ACC112 (cell line): ENCODE results near the gene FAIM2.

Experiments used
- H2AFZ ChIP-seq: fragments of 200-600 bp; sonication (generic); one replicate; pipeline ENCODE4 v1.6.0; 2017; ENCODE audit warnings: antibody characterized with exemption, low read length; ENCODE audit not compliant: unreplicated experiment
- H3K27ac ChIP-seq: fragments of 200-600 bp; sonication (generic); 2 replicates; pipeline ENCODE4 v1.5.1; 2014; ENCODE audit warnings: low read depth, mild to moderate bottlenecking, antibody characterized with exemption, low read length, moderate library complexity
- H3K27me3 ChIP-seq: fragments of 200-600 bp; sonication (generic); 2 replicates; pipeline ENCODE4 v1.6.1; 2014; ENCODE audit warnings: mild to moderate bottlenecking, antibody characterized with exemption, low read length, moderate library complexity, mixed read lengths; ENCODE audit not compliant: insufficient read depth
- H3K36me3 ChIP-seq: fragments of 200-600 bp; sonication (generic); 2 replicates; pipeline ENCODE4 v1.6.1; 2016; ENCODE audit warnings: mild to moderate bottlenecking, antibody characterized with exemption, low read length, moderate library complexity, mixed read lengths; ENCODE audit not compliant: insufficient read depth
- H3K4me1 ChIP-seq: fragments of 200-600 bp; sonication (generic); one replicate; pipeline ENCODE4 v1.6.1; 2016; ENCODE audit warnings: low read length, mixed read lengths; ENCODE audit not compliant: insufficient read depth, unreplicated experiment, control insufficient read depth
- H3K4me3 ChIP-seq: fragments of 200-600 bp; sonication (generic); 2 replicates; pipeline ENCODE4 v1.5.1; 2014; ENCODE audit warnings: mild to moderate bottlenecking, low read depth, low read length
- H3K79me2 ChIP-seq: fragments of 200-600 bp; sonication (generic); one replicate; pipeline ENCODE4 v1.6.0; 2016; ENCODE audit warnings: low read length; ENCODE audit not compliant: control insufficient read depth, unreplicated experiment, insufficient read depth

Gene FAIM2

DNA sequence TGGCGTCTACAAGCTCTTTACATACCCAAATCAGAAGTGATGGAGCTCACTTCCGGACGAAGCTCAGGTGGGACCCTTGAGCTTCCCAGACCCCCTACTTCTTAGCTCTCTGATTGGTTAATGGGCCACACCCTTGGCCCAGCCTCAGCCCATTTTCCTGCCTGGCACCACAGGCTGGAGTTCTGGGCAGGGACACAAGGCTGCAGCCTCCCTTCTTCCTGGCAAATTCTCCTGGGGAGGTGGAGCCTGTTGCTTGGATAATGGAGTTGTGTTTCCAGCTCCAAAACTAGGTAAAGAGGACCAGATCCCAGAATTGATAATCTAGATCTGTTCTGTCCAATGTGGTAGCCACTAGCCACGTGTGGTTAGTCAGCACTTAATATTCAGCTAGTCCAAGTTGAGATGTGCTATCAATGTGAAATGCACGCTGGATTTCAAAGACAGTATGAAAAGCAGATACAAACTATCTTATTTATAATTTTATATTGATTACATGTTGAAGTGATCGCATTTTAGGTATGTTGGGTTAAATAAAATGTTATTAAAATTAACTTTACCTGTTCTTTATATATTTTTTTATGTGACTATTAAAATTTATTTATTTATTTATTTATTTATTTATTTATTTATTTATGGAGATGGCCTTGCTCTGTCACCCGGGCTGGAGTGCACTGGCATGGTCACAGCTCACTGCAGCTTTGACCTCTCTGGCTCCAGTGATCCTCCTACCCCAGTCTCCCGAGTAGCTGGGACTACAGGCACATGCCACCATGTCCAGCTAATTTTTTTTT, 12.6 kb upstream of the FAIM2 start:
- Histone ChIP-seq H3K4me3 (no peak overlapping the region), H3K27ac (no peak overlapping the region), H3K36me3 (no peaks in the 10 kb centered on the region), H3K79me2 (no peaks in the 10 kb centered on the region), H3K27me3 (no peaks in the 10 kb centered on the region), H2AFZ (no peak overlapping the region), H3K4me1 (peaks cover 17% of the 10 kb centered on the region)

DNA sequence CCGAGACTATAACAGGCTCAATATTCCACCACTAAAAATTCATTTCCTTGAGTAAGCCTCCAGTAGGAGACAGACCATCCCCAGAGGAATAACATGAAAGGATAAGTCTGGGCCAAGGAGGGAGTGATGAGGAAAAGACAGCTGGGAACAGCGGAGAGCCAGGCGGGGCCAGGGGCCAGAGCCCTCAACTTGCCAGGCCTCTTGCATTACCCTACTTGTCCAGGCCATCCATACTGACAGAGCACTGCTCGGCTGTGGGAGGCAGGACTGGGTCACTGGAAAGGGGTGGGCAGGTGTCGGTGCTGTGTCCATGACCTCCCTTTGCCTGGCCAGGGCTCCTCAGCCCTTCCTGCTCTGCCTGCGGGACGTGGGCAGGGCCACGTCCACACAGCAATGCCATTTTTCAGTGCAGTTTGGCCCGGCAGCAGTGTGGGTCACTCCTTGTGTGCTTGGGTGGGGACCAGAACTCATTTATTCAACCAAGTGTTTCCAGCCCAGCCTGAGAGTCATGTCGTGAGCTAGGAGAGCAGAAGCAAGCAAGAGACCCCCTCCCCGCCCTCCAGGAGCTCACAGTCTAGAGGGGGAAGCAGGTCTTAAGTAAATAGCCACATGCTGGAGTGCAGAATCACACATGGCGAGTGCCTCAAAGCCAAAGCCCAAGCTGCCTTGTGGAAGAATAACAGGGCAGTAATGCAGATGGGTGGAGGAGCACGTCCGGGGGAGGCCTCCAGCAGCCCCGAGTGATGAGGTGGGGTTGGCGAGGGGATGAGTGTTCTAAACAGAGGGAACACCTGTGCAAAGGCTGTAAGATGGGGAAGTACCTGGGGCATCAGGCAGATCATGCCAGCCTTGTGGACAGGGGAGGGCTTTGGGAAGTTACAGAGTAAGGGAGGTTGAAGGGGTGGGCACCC, 8.9 kb upstream of the FAIM2 start:
- no peak overlapping the region for H3K4me3 ChIP-seq
- H3K4me1 ChIP-seq, result peaks cover 10% of the 10 kb centered on the region
- no peak overlapping the region for H3K27ac ChIP-seq
- H3K36me3 ChIP-seq, result no peaks in the 10 kb centered on the region
- H3K79me2 ChIP-seq, result no peaks in the 10 kb centered on the region
- H3K27me3 ChIP-seq, result no peaks in the 10 kb centered on the region
- no peak overlapping the region for H2AFZ ChIP-seq

DNA sequence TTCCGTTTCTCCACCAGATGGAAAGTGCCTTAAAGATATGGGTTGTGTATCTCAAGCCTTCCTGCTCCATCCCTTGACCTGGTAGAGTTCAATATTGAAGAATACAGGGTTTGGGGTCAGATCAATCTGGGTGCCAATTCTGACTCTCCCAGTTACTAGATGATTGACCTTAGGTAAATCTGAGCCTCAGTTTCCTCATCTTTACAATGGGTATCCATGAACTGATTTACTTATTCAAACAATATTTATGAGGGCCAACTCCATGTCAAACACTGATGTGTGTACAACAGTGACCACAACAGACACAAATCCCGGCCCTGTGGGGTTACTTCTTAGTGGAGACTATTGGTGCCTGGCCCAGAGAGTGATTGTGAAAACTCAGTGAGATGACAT, 7.5 kb upstream of the FAIM2 start:
- H3K27ac ChIP-seq, result no peak overlapping the region
- H3K27me3 ChIP-seq, result no peaks in the 10 kb centered on the region
- H3K79me2 ChIP-seq, result no peaks in the 10 kb centered on the region
- H2AFZ ChIP-seq, result no peak overlapping the region
- no peak overlapping the region for H3K4me3 ChIP-seq
- H3K36me3 ChIP-seq, result no peaks in the 10 kb centered on the region
- peaks cover 10% of the 10 kb centered on the region for H3K4me1 ChIP-seq

DNA sequence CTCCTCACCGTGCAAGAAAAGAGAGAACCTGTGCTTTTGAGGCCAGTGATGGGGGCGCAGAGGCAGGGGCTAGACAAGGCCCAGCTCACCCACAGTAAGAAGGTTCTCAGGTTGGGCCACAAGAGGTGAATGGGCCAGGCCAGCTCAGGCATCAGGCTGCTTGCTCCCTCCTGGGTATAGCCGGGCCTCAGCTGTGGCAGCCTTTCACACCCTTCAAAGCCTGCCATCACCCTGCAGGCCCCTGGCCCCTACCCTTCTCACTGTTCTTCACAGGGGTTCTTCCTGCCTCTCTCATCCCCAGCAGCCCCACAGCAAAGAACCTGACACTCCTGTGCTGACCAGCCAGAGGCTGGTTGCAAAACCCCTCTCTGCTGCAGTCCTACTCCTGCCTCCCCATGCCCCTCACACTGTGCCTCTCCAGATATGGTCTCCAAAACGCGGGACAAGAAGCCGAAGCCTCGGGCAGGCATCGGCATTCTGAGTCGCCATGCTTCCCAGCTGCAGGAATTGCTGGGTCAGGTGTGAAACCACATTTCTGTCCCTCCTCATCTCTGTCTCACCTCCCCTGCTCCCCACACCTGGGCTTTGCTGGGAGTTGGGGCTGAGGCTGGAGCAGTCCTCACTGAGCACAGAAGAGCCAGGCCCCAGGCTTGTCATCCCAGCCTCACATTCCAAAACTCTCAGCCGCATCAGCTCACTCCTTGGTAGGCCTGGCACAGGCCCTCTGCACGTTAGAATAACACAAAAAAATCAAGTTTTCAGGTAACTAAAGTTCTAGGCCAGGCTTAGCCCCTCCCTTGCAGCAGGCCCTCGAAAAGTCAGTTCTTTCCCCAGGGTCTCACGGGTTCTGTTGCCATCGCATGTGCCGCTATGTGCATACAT, 6.9 kb upstream of the FAIM2 start:
- H3K4me1 ChIP-seq, result peaks cover 10% of the 10 kb centered on the region
- H3K4me3 ChIP-seq, result no peak overlapping the region
- H3K79me2 ChIP-seq, result no peaks in the 10 kb centered on the region
- H3K27ac ChIP-seq, result no peak overlapping the region
- no peaks in the 10 kb centered on the region for H3K27me3 ChIP-seq
- H2AFZ ChIP-seq, result no peak overlapping the region
- H3K36me3 ChIP-seq, result no peaks in the 10 kb centered on the region

DNA sequence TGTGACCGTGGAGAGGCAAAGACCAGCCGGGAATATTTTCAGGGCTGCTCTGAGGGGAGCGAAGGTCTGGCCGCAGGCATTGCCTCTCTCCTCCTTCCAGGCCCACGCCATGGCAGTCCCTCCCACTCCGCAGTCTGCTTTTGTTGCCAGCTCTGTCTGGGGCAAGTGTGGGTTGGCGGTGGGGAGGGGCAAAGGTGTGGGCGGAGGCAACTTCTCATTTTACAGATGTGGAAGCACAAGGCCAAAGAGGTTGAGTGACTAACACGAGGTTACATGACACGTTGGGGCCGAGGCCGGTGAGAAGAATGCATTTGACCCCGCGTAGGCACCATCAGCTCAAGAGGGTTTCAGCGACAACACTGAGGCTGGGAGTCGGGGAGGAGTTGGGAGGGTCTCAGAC, 6.1 kb upstream of the FAIM2 start:
- Histone ChIP-seq H2AFZ (no peak overlapping the region), H3K27ac (no peak overlapping the region), H3K36me3 (no peaks in the 10 kb centered on the region), H3K79me2 (no peaks in the 10 kb centered on the region), H3K4me3 (no peak overlapping the region), H3K4me1 (peaks cover 10% of the 10 kb centered on the region), H3K27me3 (no peaks in the 10 kb centered on the region)

DNA sequence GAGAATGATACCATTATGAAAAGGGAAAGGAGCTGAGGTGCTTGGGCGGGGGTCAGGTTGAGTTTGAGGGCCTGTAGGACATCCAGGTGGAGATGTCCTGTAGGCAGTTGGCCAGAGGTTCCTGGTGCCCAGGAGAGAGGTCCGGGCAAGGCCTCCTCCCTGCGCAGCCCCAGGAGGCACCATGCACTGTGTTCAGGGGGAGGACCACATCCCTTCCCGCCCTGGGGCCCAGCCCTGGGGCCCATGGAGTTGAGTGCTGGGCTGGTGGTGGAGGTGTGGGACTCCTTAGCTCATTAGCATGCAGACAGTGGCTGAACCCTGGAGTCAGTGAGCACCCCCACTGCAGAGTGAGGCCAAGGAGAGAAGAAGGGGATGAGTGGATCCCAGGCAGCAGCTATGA, 5.7 kb upstream of the FAIM2 start:
- H3K36me3 ChIP-seq, result no peaks in the 10 kb centered on the region

DNA sequence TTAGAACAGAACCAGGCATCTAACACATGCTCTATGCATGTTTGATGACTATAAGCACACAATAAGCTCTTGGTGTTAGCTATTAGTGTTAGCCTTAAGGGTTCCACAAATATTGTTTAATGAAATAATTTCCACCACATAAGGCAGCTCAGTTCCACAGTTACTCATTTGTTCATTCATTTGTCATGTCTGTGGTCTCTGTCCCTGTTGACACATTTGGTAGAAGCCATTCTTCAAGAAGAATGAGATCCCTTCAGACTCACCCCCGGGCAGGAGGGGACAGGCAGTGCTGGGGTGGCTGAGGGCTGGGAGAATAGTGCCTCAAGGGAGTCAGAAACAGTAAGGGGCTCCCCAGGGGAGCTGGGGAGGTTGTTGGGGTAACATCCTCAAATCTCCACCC, 3.7 kb upstream of the FAIM2 start:
- H3K27ac ChIP-seq, result no peak overlapping the region
- H2AFZ ChIP-seq, result no peak overlapping the region
- H3K79me2 ChIP-seq, result no peaks in the 10 kb centered on the region
- H3K36me3 ChIP-seq, result no peaks in the 10 kb centered on the region
- H3K4me3 ChIP-seq, result no peak overlapping the region
- peaks cover 17% of the 10 kb centered on the region for H3K4me1 ChIP-seq
- no peaks in the 10 kb centered on the region for H3K27me3 ChIP-seq

More for the DNA sequence above, 5.7 kb upstream of the FAIM2 start:
- H3K27me3 ChIP-seq, result no peaks in the 10 kb centered on the region
- no peak overlapping the region for H2AFZ ChIP-seq
- H3K27ac ChIP-seq, result no peak overlapping the region
- no peak overlapping the region for H3K4me3 ChIP-seq
- H3K4me1 ChIP-seq, result peaks cover 14% of the 10 kb centered on the region
- H3K79me2 ChIP-seq, result no peaks in the 10 kb centered on the region

DNA sequence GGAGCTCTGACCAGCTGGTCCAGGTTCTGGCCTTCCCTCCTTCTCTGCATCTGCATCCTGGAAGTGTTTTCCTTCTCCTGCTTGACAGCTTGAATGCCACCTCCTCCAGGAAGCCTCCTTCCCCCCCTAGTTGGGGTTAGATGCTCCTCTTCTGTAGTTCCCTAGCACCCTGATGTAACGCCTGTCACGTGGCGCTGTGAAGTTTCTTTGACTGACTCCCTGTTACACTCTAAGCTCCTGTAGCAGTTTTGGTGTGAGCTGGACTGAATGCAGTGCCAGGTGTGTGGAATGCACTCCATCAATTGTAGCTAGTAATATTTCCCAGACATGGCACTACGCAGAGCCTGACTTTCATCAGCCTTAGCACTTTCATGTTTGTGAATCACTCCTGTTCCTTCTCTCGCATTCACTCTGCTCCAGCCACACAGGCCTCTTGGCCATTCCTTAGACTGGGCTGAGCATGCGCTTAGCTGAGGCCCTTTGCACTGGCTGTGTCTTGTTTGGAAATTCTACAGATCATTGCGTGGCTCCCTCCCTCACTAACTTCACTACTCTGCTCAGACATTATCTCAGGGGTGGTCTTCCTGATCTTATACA, 2.1 kb upstream of the FAIM2 start:
- no peak overlapping the region for H3K27ac ChIP-seq
- H3K4me3 ChIP-seq, result no peak overlapping the region
- no peaks in the 10 kb centered on the region for H3K36me3 ChIP-seq
- H3K4me1 ChIP-seq, result peaks cover 17% of the 10 kb centered on the region
- H2AFZ ChIP-seq, result no peak overlapping the region
- no peaks in the 10 kb centered on the region for H3K79me2 ChIP-seq
- no peaks in the 10 kb centered on the region for H3K27me3 ChIP-seq

DNA sequence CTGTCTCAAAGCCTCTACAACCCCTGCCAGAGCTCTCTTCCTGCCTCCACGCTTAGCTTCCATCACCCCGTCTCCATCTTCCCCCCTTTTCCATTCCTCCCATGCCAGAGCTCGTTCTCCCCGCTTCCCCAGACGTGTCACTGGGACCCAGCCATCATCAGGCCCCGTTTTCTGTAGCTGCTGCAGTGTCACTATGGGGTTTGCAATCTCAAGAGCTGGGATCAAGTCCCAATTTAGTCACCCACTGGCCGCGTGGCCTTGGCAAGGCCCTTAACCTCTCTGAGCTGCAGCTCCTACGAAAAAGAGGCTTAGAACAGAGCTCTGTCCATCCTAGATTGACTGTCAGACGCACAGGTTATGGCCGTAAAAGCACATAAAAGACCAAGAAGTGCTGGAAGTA, 901 bp upstream of the FAIM2 start:
- no peaks in the 10 kb centered on the region for H3K36me3 ChIP-seq
- peak overlapping the region; percentile 53 for H2AFZ ChIP-seq
- no peak overlapping the region for H3K27ac ChIP-seq
- H3K4me3 ChIP-seq, result peak overlapping the region; percentile 73; the same call in 1 of the 2 replicates
- peaks cover 8% of the 10 kb centered on the region for H3K4me1 ChIP-seq
- no peaks in the 10 kb centered on the region for H3K79me2 ChIP-seq
- no peaks in the 10 kb centered on the region for H3K27me3 ChIP-seq

DNA sequence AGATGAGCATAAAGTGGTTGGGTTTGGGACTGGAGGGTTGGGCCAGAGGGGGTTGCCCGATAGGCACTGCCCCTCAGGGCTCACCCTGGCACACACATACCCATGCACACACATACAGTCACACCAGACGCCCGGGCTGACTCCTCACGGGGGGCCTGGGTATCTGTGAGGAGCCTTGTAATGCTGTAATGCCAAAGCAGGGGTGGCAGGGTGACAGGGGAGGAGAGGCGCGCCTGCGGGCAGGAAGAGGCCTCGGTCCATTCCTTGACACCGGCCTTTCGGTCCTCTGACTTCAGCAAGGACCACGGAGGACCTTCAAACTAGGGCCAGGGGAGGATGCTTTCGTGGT, 375 bp downstream of the FAIM2 start:
- Histone ChIP-seq H3K27ac (no peak overlapping the region), H3K4me1 (peaks cover 7% of the 10 kb centered on the region), H3K79me2 (no peaks in the 10 kb centered on the region), H3K4me3 (peak overlapping the region; percentile 72), H3K27me3 (no peaks in the 10 kb centered on the region), H2AFZ (peak overlapping the region; percentile 80), H3K36me3 (no peaks in the 10 kb centered on the region)
